HL-60 (cell line): Measurements from ENCODE around the gene BMP4.
"Not testable (repeated sequence)": the region's sequence is repeated elsewhere in the genome, so short reads cannot be mapped to it uniquely, and the experiment has no call there.

Source experiments
- DNase-seq, 2 experiments: peaks; one replicate each; pipeline ENCODE4 v3.0.0-alpha.2; 2010 to 2020; ENCODE audit warnings: low read depth in 1 of 2, low spot score in 1 of 2
- H3K27ac ChIP-seq: fragments of 250-450 bp; sonication (Bioruptor Pico); replicated peaks from 2 replicates; pipeline ENCODE4 v1.5.1; 2020; ENCODE audit warnings: mild to moderate bottlenecking, moderate library complexity
- H3K27me3 ChIP-seq: fragments of 250-450 bp; sonication (Bioruptor Pico); 2 replicates; pipeline ENCODE4 v1.5.1; 2021; ENCODE audit warnings: mild to moderate bottlenecking, moderate library complexity; ENCODE audit not compliant: insufficient read depth, poor library complexity, severe bottlenecking
- H3K4me3 ChIP-seq: replicated peaks from 2 replicates; pipeline ENCODE4 v1.5.1; 2011; ENCODE audit warnings: mild to moderate bottlenecking, control low read depth, low read length; ENCODE audit not compliant: insufficient read depth
- GABPA ChIP-seq: IDR thresholded peaks from 2 replicates; pipeline ENCODE4 v1.6.1; 2012; ENCODE audit warnings: low read depth
- POLR2AphosphoS5 ChIP-seq: IDR thresholded peaks from 2 replicates; pipeline ENCODE4 v1.6.1; 2012; ENCODE audit warnings: low read depth
- SPI1 ChIP-seq: IDR thresholded peaks from 2 replicates; pipeline ENCODE4 v1.6.1; 2012; ENCODE audit warnings: low read depth, mild to moderate bottlenecking, borderline replicate concordance
- TF ChIP-seq, protein P1 (sequence below): IDR thresholded peaks from 2 replicates; pipeline ENCODE4 v1.6.1; 2012; ENCODE audit warnings: low read depth; ENCODE audit not compliant: insufficient replicate concordance
- TF ChIP-seq, protein P2 (sequence below): IDR thresholded peaks from one replicate; pipeline ENCODE4 v1.5.1; 2011; ENCODE audit warnings: low read length, control low read depth, inconsistent platforms; ENCODE audit not compliant: insufficient read depth

The BMP4 gene

DNA sequence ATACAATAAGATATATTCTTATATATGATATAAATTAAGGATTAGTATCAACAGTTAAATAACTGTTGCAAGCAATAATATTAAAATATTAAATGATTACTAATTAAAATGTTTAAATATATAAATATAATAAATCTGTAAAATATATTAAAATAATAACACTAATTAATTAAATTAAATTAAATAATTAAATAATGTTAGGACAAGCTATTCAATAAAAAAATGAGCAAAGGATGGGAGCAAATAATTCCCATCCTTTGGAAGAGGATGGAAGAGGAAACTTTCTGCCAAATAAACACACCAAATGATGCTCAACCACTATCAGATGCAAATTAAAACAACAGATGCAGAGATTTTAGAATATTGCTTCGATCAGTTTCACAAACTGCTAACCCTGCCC lies 39.4 kb upstream of the BMP4 start:
- peaks cover 5% of the 10 kb centered on the region for H3K27me3 ChIP-seq
- DNase-seq = no peak
- TF ChIP-seq SPI1 = no peak
- TF ChIP-seq GABPA = no peak
- TF ChIP-seq, protein P1, sequence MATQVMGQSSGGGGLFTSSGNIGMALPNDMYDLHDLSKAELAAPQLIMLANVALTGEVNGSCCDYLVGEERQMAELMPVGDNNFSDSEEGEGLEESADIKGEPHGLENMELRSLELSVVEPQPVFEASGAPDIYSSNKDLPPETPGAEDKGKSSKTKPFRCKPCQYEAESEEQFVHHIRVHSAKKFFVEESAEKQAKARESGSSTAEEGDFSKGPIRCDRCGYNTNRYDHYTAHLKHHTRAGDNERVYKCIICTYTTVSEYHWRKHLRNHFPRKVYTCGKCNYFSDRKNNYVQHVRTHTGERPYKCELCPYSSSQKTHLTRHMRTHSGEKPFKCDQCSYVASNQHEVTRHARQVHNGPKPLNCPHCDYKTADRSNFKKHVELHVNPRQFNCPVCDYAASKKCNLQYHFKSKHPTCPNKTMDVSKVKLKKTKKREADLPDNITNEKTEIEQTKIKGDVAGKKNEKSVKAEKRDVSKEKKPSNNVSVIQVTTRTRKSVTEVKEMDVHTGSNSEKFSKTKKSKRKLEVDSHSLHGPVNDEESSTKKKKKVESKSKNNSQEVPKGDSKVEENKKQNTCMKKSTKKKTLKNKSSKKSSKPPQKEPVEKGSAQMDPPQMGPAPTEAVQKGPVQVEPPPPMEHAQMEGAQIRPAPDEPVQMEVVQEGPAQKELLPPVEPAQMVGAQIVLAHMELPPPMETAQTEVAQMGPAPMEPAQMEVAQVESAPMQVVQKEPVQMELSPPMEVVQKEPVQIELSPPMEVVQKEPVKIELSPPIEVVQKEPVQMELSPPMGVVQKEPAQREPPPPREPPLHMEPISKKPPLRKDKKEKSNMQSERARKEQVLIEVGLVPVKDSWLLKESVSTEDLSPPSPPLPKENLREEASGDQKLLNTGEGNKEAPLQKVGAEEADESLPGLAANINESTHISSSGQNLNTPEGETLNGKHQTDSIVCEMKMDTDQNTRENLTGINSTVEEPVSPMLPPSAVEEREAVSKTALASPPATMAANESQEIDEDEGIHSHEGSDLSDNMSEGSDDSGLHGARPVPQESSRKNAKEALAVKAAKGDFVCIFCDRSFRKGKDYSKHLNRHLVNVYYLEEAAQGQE = no peak
- no peak for TF ChIP-seq POLR2AphosphoS5
- TF ChIP-seq, protein P2, sequence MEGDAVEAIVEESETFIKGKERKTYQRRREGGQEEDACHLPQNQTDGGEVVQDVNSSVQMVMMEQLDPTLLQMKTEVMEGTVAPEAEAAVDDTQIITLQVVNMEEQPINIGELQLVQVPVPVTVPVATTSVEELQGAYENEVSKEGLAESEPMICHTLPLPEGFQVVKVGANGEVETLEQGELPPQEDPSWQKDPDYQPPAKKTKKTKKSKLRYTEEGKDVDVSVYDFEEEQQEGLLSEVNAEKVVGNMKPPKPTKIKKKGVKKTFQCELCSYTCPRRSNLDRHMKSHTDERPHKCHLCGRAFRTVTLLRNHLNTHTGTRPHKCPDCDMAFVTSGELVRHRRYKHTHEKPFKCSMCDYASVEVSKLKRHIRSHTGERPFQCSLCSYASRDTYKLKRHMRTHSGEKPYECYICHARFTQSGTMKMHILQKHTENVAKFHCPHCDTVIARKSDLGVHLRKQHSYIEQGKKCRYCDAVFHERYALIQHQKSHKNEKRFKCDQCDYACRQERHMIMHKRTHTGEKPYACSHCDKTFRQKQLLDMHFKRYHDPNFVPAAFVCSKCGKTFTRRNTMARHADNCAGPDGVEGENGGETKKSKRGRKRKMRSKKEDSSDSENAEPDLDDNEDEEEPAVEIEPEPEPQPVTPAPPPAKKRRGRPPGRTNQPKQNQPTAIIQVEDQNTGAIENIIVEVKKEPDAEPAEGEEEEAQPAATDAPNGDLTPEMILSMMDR = no peak
- H3K4me3 ChIP-seq = no peak overlapping the region
- H3K27ac ChIP-seq = no peak overlapping the region

DNA sequence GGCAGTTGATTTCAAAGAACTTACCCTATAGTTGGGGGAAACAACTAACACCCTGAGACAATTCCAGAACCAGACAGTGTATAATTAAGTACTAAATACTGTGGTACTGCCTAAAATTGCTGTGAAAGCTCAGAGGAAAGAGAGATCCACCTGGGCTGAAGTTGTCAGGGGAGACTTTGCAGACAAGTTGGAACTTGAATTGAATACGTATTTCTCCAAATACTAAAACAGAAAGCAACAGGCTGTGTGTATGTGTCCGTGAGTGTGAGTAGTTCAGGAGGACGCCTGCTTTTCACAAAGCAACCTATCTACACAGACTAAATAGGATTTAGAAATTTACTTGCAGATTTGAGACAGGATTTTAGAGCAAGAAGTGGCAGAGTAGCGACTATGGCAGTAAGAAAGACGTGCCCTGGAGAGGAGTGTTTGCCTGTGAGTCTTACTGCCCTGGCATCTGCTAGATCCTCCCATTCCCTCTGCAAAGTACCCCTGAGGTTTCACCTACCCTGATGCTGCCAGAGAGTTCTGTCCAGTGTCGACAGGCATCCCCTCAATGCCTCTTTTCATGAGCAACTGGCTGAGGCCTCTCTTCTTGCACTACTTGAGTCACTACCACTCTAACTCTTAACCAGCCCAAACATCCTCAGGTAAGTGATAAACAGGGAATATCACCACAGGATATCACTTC lies 37.4 kb upstream of the BMP4 start:
- DNase-seq = no peak
- TF ChIP-seq, protein P1 = no peak
- TF ChIP-seq, protein P2 = no peak
- TF ChIP-seq SPI1 (no peak), POLR2AphosphoS5 (no peak), GABPA (no peak)
- Histone ChIP-seq H3K27me3 (peaks cover 5% of the 10 kb centered on the region), H3K27ac (no peak overlapping the region), H3K4me3 (no peak overlapping the region)

DNA sequence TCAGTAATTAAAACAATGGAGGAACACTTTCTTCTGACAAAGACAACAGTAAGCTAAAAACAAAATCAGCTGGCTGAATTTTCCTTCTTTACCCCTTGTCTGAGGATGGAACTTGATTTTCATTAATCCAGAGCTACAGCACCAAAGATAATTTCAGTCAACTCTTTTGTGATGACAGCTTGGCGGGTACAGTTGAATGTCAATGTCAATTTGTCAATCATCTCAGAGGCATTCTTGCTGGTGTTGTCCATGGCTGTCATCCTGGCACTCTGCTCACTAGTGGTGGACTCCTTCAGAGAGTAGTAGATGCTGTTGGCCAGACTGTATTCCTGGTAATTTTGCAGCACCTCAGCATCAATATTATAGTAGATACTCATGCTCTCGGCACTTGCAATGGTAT lies 34.4 kb upstream of the BMP4 start:
- no peak for DNase-seq
- TF ChIP-seq SPI1 (no peak), POLR2AphosphoS5 (no peak), GABPA (no peak)
- TF ChIP-seq, protein P1 = no peak
- TF ChIP-seq, protein P2 = no peak
- H3K4me3 ChIP-seq = no peak overlapping the region
- H3K27ac ChIP-seq = no peak overlapping the region
- H3K27me3 ChIP-seq = no peaks in the 10 kb centered on the region

DNA sequence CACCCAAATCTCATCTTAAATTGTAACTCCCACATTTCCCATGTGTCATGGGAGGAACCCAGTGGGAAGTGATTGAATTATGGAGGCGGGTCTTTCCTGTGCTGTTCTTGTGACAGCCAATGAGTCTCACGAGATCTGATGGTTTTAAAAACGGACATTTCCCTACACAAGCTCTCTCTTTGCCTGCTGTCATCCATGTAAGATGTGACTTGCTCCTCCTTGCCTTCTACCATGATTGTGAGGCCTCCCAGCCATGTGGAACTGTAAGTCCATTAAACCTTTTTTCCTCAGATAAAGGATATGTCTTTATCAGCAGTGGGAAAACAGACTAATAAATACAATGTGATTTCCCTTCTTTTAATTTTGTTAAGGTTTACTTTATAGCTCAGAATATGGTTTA lies 30.1 kb upstream of the BMP4 start:
- H3K27me3 ChIP-seq, H3K4me3 ChIP-seq, DNase-seq, H3K27ac ChIP-seq: not testable (repeated sequence)

DNA sequence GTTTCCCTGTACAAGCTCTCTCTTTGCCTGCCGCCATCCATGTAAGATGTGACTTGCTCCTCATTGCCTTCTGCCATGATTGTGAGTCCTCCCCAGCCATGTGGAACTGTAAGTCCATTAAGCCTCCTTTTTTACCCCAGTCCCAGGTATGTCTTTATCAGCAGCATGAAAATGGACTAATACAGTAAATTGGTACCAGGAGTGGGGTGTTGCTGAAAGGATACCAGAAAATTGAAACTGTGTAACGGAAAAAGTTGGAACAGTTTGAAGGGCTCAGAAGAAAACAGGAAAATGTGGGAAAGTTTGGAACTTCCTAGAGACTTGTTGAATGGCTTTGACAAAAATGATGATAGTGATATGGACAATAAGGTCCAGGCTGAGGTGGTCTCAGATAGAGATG lies 28.3 kb upstream of the BMP4 start:
- DNase-seq, H3K27me3 ChIP-seq, H3K4me3 ChIP-seq, H3K27ac ChIP-seq: not testable (repeated sequence)
